GM10248 (cell line): ENCODE measurements around the gene CFAP91.

Experiments used
- CTCF ChIA-PET: fragments of 300-600 bp; sonication (Branson Sonifier 250); formaldehyde crosslinking; extraction: SDS; loops from one replicate; lab custom pipeline; 2021; ENCODE audit warnings: antibody characterized with exemption; lab: Yijun Ruan, JAX
- POLR2A ChIA-PET: fragments of 350-650 bp; sonication (Branson Sonifier 250); formaldehyde crosslinking; extraction: SDS; loops from one replicate; lab custom pipeline; 2020; ENCODE audit warnings: antibody characterized with exemption; lab: Yijun Ruan, JAX
- DNase-seq: peaks from one replicate; pipeline ENCODE4 v3.0.0; 2012; ENCODE audit errors: extremely low spot score
- TF ChIP-seq, protein P1 (sequence below): IDR thresholded peaks from 2 replicates; pipeline ENCODE4 v1.5.1; 2012; ENCODE audit warnings: mild to moderate bottlenecking, low read depth; ENCODE audit errors: extremely low read depth, missing control alignments, control extremely low read depth

Gene CFAP91

DNA sequence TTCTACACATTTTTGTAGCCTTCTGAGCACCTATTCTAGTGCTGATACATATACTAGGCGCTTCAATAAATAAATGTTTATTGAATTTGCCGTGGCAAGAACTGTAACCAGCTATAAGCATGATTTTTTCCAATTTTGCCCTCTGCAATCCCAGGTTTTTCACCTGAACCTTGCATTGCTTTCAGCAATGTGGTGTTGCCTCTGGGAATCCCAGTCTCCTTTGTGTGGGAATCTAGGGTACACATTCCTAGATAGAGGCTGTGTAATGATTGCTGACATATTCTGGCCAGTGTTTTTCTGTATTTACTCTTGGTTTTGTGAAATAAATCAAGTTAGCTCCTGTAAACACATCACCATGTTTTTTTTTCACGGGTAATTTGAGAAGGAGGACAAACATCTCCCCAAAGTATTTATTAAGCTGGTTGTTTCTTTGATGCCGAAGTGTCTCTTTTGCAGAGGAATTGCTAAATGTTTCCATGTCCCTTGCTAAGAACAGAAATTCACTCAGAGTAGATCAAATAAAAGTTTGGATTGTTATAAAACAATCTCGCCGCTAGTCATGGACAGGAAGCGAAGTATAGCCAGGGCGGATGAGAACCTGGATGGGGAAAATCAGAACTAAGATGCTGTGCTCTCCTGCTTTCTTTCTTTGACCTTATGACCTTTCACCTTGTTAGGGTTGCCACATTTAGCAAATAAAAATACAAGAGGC is 1.2 kb downstream of the CFAP91 start:
- CTCF ChIA-PET: interaction anchor here (1.2 to 2.1 kb wide), 2 partner anchors 19 to 23 kb away, joined by 3 to 7 read pairs; no protein-coding TSS in a partner anchor
- no peak for DNase-seq
- TF ChIP-seq, protein P1, sequence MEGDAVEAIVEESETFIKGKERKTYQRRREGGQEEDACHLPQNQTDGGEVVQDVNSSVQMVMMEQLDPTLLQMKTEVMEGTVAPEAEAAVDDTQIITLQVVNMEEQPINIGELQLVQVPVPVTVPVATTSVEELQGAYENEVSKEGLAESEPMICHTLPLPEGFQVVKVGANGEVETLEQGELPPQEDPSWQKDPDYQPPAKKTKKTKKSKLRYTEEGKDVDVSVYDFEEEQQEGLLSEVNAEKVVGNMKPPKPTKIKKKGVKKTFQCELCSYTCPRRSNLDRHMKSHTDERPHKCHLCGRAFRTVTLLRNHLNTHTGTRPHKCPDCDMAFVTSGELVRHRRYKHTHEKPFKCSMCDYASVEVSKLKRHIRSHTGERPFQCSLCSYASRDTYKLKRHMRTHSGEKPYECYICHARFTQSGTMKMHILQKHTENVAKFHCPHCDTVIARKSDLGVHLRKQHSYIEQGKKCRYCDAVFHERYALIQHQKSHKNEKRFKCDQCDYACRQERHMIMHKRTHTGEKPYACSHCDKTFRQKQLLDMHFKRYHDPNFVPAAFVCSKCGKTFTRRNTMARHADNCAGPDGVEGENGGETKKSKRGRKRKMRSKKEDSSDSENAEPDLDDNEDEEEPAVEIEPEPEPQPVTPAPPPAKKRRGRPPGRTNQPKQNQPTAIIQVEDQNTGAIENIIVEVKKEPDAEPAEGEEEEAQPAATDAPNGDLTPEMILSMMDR: no peak
- POLR2A ChIA-PET: no interaction called here

- DNase-seq: no peak
- CTCF ChIA-PET: interaction anchor here (0.7 to 1.7 kb wide), 7 partner anchors 9 to 72 kb away, joined by 3 to 6 read pairs (median 3); no protein-coding TSS in a partner anchor
- TF ChIP-seq, protein P1: no peak
- POLR2A ChIA-PET: no interaction called here
Measured at GRCh38 chr3:119715105-119715504, 12.3 kb downstream of the CFAP91 start.

DNA sequence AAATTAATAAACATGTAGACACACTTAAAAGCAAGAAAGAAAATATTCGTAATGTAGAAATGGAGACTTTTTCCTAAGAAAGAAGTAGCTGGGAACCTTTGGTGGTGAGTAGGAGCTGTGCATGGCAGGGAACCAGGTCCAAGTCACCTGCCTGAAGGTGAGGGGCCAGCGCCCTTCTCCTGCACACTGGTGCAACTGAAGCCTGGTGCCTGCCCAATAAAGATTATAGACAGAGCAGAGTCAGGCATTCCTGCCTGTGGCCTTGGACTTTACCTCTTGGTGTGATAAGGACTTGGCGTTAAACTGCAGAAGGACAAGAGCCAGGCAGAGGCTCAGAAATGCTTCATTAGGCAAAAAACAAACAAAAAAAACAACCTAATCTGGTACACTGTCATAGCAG is 14.2 kb downstream of the CFAP91 start:
- CTCF ChIA-PET: interaction anchor here (1.2 to 1.6 kb wide), 2 partner anchors 27 to 36 kb away, joined by 3 to 5 read pairs; no protein-coding TSS in a partner anchor
- TF ChIP-seq, protein P1: no peak
- POLR2A ChIA-PET: no interaction called here
- DNase-seq: no peak

DNA sequence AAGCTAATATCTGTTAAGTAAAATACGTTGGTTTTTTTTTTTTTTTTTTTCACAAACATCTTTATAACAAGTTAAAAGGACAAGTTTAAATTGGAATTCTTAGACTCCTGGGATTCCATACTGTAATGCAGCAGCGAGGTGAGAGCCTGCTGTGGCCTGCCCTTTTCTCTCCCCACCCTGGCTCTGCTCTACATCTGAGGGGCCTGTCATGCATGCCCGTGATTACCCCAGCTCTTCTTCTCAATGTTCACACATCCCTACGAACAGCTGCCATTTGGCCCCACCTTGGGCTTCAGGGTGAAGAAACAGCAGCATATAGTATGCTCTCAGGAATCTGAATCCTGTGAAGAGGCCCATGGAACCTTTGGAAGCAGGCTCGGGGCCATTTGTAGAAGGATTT is 14.7 kb downstream of the CFAP91 start:
- no peak for DNase-seq
- ChIA-PET POLR2A (no interaction called here), CTCF (interaction anchor here (1.2 to 1.6 kb wide), 2 partner anchors 27 to 37 kb away, joined by 3 to 5 read pairs; no protein-coding TSS in a partner anchor)
- TF ChIP-seq, protein P1: no peak

- POLR2A ChIA-PET: no interaction called here
- TF ChIP-seq, protein P1: no peak
- DNase-seq: no peak
- CTCF ChIA-PET: interaction anchor here (0.9 to 1.0 kb wide), 2 partner anchors 18 to 25 kb away, joined by 3 read pairs; no protein-coding TSS in a partner anchor
Measured at GRCh38 chr3:119723022-119723421, 20.2 kb downstream of the CFAP91 start.

DNA sequence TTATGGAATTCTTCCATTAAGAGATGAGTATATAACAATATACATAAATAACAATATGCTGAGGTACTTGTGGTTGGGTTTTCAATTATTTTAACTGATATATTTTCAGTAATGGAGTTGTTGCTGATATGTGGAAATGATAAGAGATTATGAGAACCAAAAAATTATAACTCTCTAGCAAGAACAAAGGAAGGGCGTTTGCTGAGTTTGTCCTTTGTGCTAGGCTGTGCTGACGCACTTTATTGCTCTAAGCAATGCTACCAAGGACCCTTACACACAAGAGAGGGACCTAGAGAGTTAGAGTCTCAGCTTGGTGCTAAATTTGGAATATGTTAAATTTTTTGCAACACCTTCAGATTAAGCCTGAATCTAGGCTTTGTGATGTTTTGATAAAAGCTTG is 24.1 kb downstream of the CFAP91 start:
- ChIA-PET CTCF (interaction anchor here (1.3 to 3.1 kb wide), 5 partner anchors 11 to 64 kb away, joined by 3 to 9 read pairs (median 4); no protein-coding TSS in a partner anchor), POLR2A (no interaction called here)
- TF ChIP-seq, protein P1: no peak
- DNase-seq: no peak
